A549 (cell line): ENCODE results near the gene ASTL.

Source experiments
- JUNB ChIP-seq: fragments of >200 bp; sonication (Bioruptor Twin); formaldehyde crosslinking; IDR thresholded peaks from 2 replicates; pipeline ENCODE4 v1.6.1; 2016
- NFE2L2 ChIP-seq: fragments of 150-350 bp; conservative IDR thresholded peaks from 2 replicates; pipeline ENCODE4 v1.6.1; 2014; ENCODE audit warnings: low read length
- POLR2A ChIP-seq: IDR thresholded peaks from 2 replicates; pipeline ENCODE4 v1.6.1; 2012; ENCODE audit warnings: mild to moderate bottlenecking, low read length
- SMC3 ChIP-seq: fragments of >200 bp; sonication (Bioruptor Twin); formaldehyde crosslinking; IDR thresholded peaks from 3 replicates; pipeline ENCODE4 v1.6.1; 2018; ENCODE audit warnings: inconsistent platforms
- ZSCAN20 ChIP-seq: fragments of 250-450 bp; sonication (Bioruptor Pico); IDR thresholded peaks from 2 replicates; pipeline ENCODE4 v1.8.0; 2022; ENCODE audit warnings: mild to moderate bottlenecking, moderate library complexity
- TF ChIP-seq, protein P1 (sequence below): fragments of >200 bp; sonication (Bioruptor Twin); formaldehyde crosslinking; IDR thresholded peaks from 3 replicates; pipeline ENCODE4 v1.5.1; 2016
- TF ChIP-seq, protein P2 (sequence below): fragments of 200-600 bp; sonication (generic); IDR thresholded peaks from 2 replicates; pipeline ENCODE4 v1.6.1; 2016; ENCODE audit warnings: antibody characterized with exemption, mild to moderate bottlenecking, moderate library complexity
- TF ChIP-seq, protein P3 (sequence below): IDR thresholded peaks from 2 replicates; pipeline ENCODE4 v1.6.1; 2012

DNA sequence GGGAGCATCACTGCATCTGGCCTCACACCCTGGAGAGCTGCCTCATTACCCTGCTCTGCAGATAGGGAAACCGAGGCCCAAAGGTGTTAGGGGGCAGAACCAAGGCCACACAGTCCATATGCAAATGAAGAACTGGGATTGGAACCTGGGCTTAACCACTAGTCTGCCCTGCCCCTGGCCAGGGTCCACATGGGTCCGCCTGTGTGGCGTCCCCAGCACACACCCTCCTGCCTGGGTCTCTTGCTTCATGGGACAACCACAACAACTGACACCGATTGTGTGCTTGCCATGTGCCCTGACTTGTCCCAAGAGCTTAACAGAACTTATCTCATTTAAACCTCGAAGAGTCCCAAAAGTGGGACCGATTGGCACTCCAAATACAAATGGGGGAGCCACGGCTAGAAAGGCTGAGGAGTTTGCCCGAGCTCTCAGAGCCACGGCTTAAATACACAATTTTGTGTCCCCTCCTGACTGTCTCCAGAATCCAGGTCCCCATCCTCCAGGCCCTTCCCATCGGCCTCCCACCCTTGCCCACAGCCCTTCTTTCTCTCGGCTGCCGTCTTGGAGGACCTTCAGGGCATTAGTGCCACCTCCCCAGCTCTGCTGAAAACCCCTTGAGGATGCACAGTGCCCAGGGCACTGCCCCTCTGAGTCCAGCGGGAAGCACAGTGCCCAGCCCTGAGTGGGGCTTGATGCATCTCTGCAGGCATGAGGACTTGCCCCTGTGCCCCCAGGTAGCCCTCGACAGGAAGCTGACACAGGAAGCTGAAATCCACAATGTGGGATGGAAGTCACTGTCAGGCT lies 12.7 kb upstream of the ASTL start:
- TF ChIP-seq, protein P1, sequence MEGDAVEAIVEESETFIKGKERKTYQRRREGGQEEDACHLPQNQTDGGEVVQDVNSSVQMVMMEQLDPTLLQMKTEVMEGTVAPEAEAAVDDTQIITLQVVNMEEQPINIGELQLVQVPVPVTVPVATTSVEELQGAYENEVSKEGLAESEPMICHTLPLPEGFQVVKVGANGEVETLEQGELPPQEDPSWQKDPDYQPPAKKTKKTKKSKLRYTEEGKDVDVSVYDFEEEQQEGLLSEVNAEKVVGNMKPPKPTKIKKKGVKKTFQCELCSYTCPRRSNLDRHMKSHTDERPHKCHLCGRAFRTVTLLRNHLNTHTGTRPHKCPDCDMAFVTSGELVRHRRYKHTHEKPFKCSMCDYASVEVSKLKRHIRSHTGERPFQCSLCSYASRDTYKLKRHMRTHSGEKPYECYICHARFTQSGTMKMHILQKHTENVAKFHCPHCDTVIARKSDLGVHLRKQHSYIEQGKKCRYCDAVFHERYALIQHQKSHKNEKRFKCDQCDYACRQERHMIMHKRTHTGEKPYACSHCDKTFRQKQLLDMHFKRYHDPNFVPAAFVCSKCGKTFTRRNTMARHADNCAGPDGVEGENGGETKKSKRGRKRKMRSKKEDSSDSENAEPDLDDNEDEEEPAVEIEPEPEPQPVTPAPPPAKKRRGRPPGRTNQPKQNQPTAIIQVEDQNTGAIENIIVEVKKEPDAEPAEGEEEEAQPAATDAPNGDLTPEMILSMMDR: no peak
- TF ChIP-seq NFE2L2 (no peak), JUNB (no peak), POLR2A (no peak), ZSCAN20 (CRISPR knock-in tag) (no peak), SMC3 (no peak)
- TF ChIP-seq, protein P2, sequence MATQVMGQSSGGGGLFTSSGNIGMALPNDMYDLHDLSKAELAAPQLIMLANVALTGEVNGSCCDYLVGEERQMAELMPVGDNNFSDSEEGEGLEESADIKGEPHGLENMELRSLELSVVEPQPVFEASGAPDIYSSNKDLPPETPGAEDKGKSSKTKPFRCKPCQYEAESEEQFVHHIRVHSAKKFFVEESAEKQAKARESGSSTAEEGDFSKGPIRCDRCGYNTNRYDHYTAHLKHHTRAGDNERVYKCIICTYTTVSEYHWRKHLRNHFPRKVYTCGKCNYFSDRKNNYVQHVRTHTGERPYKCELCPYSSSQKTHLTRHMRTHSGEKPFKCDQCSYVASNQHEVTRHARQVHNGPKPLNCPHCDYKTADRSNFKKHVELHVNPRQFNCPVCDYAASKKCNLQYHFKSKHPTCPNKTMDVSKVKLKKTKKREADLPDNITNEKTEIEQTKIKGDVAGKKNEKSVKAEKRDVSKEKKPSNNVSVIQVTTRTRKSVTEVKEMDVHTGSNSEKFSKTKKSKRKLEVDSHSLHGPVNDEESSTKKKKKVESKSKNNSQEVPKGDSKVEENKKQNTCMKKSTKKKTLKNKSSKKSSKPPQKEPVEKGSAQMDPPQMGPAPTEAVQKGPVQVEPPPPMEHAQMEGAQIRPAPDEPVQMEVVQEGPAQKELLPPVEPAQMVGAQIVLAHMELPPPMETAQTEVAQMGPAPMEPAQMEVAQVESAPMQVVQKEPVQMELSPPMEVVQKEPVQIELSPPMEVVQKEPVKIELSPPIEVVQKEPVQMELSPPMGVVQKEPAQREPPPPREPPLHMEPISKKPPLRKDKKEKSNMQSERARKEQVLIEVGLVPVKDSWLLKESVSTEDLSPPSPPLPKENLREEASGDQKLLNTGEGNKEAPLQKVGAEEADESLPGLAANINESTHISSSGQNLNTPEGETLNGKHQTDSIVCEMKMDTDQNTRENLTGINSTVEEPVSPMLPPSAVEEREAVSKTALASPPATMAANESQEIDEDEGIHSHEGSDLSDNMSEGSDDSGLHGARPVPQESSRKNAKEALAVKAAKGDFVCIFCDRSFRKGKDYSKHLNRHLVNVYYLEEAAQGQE: no peak
- TF ChIP-seq, protein P3, sequence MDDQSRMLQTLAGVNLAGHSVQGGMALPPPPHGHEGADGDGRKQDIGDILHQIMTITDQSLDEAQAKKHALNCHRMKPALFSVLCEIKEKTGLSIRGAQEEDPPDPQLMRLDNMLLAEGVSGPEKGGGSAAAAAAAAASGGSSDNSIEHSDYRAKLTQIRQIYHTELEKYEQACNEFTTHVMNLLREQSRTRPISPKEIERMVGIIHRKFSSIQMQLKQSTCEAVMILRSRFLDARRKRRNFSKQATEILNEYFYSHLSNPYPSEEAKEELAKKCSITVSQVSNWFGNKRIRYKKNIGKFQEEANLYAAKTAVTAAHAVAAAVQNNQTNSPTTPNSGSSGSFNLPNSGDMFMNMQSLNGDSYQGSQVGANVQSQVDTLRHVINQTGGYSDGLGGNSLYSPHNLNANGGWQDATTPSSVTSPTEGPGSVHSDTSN: no peak
